ENCODE data around the gene FARS2.

DNA sequence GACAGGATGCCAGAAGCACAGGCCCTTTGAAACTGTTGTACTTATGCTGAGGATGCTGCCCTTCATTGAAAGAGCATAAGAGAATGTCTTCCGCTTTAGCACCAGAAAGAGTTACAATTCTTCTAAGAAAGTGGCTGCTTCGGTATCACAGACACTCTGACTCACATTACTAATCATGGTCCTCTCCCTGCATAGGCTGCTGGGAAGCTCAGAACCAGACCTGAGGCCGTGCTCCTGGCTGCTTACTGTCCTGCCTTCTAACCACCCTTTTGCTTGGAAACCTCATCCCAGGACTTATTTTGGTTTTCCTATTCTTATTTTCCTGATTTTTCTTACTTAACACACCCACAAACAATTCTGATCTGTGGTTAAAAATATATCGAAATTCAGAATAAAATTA is 23.5 kb upstream of the FARS2 start:
- no peak for TF ChIP-seq SIN3A (IDR thresholded peaks at IDR 0.05; ENCODE audit: borderline replicate concordance, low read depth, low read length)
- TF ChIP-seq JUND (IDR thresholded peaks at IDR 0.05), result no peak
- TF ChIP-seq MAX (IDR thresholded peaks at IDR 0.05; ENCODE audit: low read depth), result no peak
- TF ChIP-seq, protein P1, sequence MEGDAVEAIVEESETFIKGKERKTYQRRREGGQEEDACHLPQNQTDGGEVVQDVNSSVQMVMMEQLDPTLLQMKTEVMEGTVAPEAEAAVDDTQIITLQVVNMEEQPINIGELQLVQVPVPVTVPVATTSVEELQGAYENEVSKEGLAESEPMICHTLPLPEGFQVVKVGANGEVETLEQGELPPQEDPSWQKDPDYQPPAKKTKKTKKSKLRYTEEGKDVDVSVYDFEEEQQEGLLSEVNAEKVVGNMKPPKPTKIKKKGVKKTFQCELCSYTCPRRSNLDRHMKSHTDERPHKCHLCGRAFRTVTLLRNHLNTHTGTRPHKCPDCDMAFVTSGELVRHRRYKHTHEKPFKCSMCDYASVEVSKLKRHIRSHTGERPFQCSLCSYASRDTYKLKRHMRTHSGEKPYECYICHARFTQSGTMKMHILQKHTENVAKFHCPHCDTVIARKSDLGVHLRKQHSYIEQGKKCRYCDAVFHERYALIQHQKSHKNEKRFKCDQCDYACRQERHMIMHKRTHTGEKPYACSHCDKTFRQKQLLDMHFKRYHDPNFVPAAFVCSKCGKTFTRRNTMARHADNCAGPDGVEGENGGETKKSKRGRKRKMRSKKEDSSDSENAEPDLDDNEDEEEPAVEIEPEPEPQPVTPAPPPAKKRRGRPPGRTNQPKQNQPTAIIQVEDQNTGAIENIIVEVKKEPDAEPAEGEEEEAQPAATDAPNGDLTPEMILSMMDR (IDR thresholded peaks at IDR 0.05), result no peak
- no peak for TF ChIP-seq YY1 (IDR thresholded peaks at IDR 0.05; ENCODE audit: low read depth)
- no peak for TF ChIP-seq NFIC (IDR thresholded peaks at IDR 0.05; ENCODE audit: borderline replicate concordance)
